Measurements from ENCODE around the gene FSTL5.

Gene FSTL5

GRCh38 chr4:161505141-161505540, 658.7 kb downstream of the FSTL5 start:
- no peak for DNase-seq (ENCODE audit: extremely low read depth in 1 of 2, low read depth in 1 of 2)

- no peak for DNase-seq (ENCODE audit: extremely low read depth in 1 of 2, low read depth in 1 of 2)
Measured at GRCh38 chr4:161498155-161498554, 665.6 kb downstream of the FSTL5 start.

- no peak for DNase-seq (ENCODE audit: extremely low read depth in 1 of 2, low read depth in 1 of 2)
Measured at GRCh38 chr4:161486461-161486860, 677.3 kb downstream of the FSTL5 start.

GRCh38 chr4:161466316-161466715, 697.5 kb downstream of the FSTL5 start:
- no peak for DNase-seq (ENCODE audit: extremely low read depth in 1 of 2, low read depth in 1 of 2)

GRCh38 chr4:161463436-161463835, 700.4 kb downstream of the FSTL5 start:
- DNase-seq (ENCODE audit: extremely low read depth in 1 of 2, low read depth in 1 of 2), result no peak

GRCh38 chr4:161457906-161458305, 705.9 kb downstream of the FSTL5 start:
- DNase-seq (ENCODE audit: extremely low read depth in 1 of 2, low read depth in 1 of 2), result no peak

GRCh38 chr4:161457311-161457710, 706.5 kb downstream of the FSTL5 start:
- DNase-seq (ENCODE audit: extremely low read depth in 1 of 2, low read depth in 1 of 2), result no peak

- no peak for DNase-seq (ENCODE audit: extremely low read depth in 1 of 2, low read depth in 1 of 2)
Measured at GRCh38 chr4:161454860-161455259, 708.9 kb downstream of the FSTL5 start.

GRCh38 chr4:161448550-161449180, 715.1 kb downstream of the FSTL5 start:
- DNase-seq (ENCODE audit: extremely low read depth in 1 of 2, low read depth in 1 of 2), result no peak

- DNase-seq (ENCODE audit: extremely low read depth in 1 of 2, low read depth in 1 of 2), result no peak
Measured at GRCh38 chr4:161444626-161445025, 719.2 kb downstream of the FSTL5 start.

GRCh38 chr4:161442921-161443320, 720.9 kb downstream of the FSTL5 start:
- DNase-seq (ENCODE audit: extremely low read depth in 1 of 2, low read depth in 1 of 2), result no peak

GRCh38 chr4:161438096-161438495, 725.7 kb downstream of the FSTL5 start:
- no peak for DNase-seq (ENCODE audit: extremely low read depth in 1 of 2, low read depth in 1 of 2)

GRCh38 chr4:161428180-161428965, 735.4 kb downstream of the FSTL5 start:
- no peak for DNase-seq (ENCODE audit: extremely low read depth in 1 of 2, low read depth in 1 of 2)

- DNase-seq (ENCODE audit: extremely low read depth in 1 of 2, low read depth in 1 of 2), result no peak
Measured at GRCh38 chr4:161419822-161420221, 744.0 kb downstream of the FSTL5 start.

GRCh38 chr4:161411901-161412300, 751.9 kb downstream of the FSTL5 start:
- no peak for DNase-seq (ENCODE audit: extremely low read depth in 1 of 2, low read depth in 1 of 2)

- no peak for DNase-seq (ENCODE audit: extremely low read depth in 1 of 2, low read depth in 1 of 2)
Measured at GRCh38 chr4:161404346-161405110, 759.3 kb downstream of the FSTL5 start.

GRCh38 chr4:161403781-161404180, 760.0 kb downstream of the FSTL5 start:
- DNase-seq (ENCODE audit: extremely low read depth in 1 of 2, low read depth in 1 of 2), result no peak

- no peak for DNase-seq (ENCODE audit: extremely low read depth in 1 of 2, low read depth in 1 of 2)
Measured at GRCh38 chr4:161393602-161394001, 770.2 kb downstream of the FSTL5 start.

- no peak for DNase-seq (ENCODE audit: extremely low read depth in 1 of 2, low read depth in 1 of 2)
Measured at GRCh38 chr4:161382655-161383054, 781.1 kb downstream of the FSTL5 start.

- DNase-seq (ENCODE audit: extremely low read depth in 1 of 2, low read depth in 1 of 2), result no peak
Measured at GRCh38 chr4:161376275-161376674, 787.5 kb downstream of the FSTL5 start.

- no peak for DNase-seq (ENCODE audit: extremely low read depth in 1 of 2, low read depth in 1 of 2)
Measured at GRCh38 chr4:161364681-161365080, 799.1 kb downstream of the FSTL5 start.

- DNase-seq (ENCODE audit: extremely low read depth in 1 of 2, low read depth in 1 of 2), result no peak
Measured at GRCh38 chr4:161360982-161361381, 802.8 kb downstream of the FSTL5 start.

Data from stimulated activated CD8-positive, alpha-beta memory T cell treated with anti-CD3 and anti-CD28 coated beads, Interleukin-7, amount 100 ng/mL, for 48 hours (primary cell).